Karpas-422 (cell line): ENCODE results near the gene EN1. TPM values are rescaled to one million over a fixed set of nuclear protein-coding genes. Genes with fewer than 3 reads are reported as not detected.

ENCODE experiments used
- DNase-seq: peaks from one replicate; pipeline ENCODE4 v3.0.0-alpha.2; 2015
- H2AFZ ChIP-seq: fragments of 200-600 bp; sonication (generic); 2 replicates; pipeline ENCODE4 v1.6.1; 2014; ENCODE audit warnings: antibody characterized with exemption, low read length, mixed read lengths
- H3K27ac ChIP-seq: fragments of 200-600 bp; sonication (generic); 2 replicates; pipeline ENCODE4 v1.5.1; 2014; ENCODE audit warnings: mild to moderate bottlenecking, low read length, moderate library complexity
- H3K27me3 ChIP-seq: fragments of 200-600 bp; sonication (generic); 2 replicates; pipeline ENCODE4 v1.6.1; 2014; ENCODE audit warnings: low read length, mixed read lengths
- H3K36me3 ChIP-seq: fragments of 200-600 bp; sonication (generic); 2 replicates; pipeline ENCODE4 v1.6.1; 2014; ENCODE audit warnings: low read length, mixed read lengths; ENCODE audit not compliant: insufficient read depth
- H3K4me1 ChIP-seq: fragments of 200-600 bp; sonication (generic); 2 replicates; pipeline ENCODE4 v1.6.1; 2014; ENCODE audit warnings: mild to moderate bottlenecking, low read length, mixed read lengths
- H3K4me2 ChIP-seq: fragments of 200-600 bp; sonication (generic); 2 replicates; pipeline ENCODE4 v1.6.1; 2014; ENCODE audit warnings: low read length, low read depth, mild to moderate bottlenecking; ENCODE audit not compliant: poor library complexity, severe bottlenecking
- H3K4me3 ChIP-seq: fragments of 200-600 bp; sonication (generic); 2 replicates; pipeline ENCODE4 v1.5.1; 2014; ENCODE audit warnings: mild to moderate bottlenecking, antibody characterized with exemption, low read length, mixed read lengths
- H3K79me2 ChIP-seq: fragments of 200-600 bp; sonication (generic); 2 replicates; pipeline ENCODE4 v1.6.1; 2014; ENCODE audit warnings: mild to moderate bottlenecking, low read length, mixed read lengths
- H3K9ac ChIP-seq: fragments of 200-600 bp; sonication (generic); 2 replicates; pipeline ENCODE4 v1.6.0; 2014; ENCODE audit warnings: low read length
- H3K9me2 ChIP-seq: fragments of 200-600 bp; sonication (generic), shearing (Covaris generic); replicated peaks from 2 replicates; pipeline ENCODE4 v1.6.0; 2014; ENCODE audit warnings: mild to moderate bottlenecking, low read length, moderate library complexity; ENCODE audit not compliant: insufficient read depth
- H3K9me3 ChIP-seq: fragments of 300-700, 200-600 bp; sonication (generic); 2 replicates; pipeline ENCODE4 v1.6.1; 2014; ENCODE audit warnings: low read length, mixed read lengths
- H4K20me1 ChIP-seq: fragments of 200-600 bp; sonication (generic); 2 replicates; pipeline ENCODE4 v1.6.1; 2014; ENCODE audit warnings: mild to moderate bottlenecking, antibody characterized with exemption, low read length, low read depth; ENCODE audit not compliant: insufficient read depth
- total RNA-seq: library from RNA; depleted of rRNA; stranded (reverse); fragments of >200 nt; shearing (Covaris generic); gene quantifications from 2 replicates; pipeline ENCODE4 v1.2.3, GENCODE V29; 2014; ENCODE audit warnings: low replicate concordance

EN1 gene
- total RNA-seq, 1 experiment from 2014 or later = not detected

DNA sequence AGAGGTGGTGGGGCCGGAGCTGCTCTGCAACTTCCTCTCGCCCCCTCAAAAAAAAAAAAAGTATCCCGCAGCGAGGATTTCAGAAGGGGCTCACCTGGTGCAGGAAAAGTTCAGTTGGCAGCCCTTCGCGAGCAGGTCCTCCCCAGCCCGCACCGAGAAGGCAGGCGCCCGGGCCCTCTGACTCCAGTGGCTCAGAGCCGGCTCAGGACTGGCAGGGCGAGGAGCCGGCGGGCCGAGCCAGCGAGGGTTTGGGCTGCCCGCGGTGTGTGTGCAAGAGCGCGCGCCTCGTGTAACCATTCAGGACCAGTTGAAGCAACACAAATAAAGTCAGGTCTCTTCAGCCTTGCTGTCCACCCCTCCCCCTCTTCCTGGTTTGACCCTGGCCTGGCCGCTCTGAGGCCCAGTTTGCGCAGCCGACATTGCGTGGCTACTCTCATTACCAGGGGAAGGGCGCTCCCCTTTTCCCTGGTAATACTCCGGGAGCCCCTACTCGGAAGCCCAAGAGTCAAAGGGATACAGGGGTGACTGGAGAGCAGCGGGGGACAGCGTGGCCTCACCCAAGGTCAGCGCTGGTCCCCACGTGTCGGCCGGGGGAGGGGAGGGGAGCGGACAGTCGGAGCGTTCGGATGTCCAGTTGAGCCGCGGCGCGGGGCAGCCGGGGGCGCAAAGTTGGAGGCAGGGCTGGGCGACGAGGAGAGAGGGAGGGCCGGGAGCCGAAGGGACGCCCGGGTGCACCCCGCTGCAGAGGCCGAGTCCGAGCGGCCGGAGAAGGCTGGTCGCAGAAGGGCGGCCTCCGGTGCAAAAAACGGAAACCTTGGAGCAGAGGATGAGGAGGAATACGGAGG is 12.3 kb downstream of the EN1 start:
- no peaks in the 10 kb centered on the region for H3K9me3 ChIP-seq
- H3K36me3 ChIP-seq = no peaks in the 10 kb centered on the region
- no peaks in the 10 kb centered on the region for H3K79me2 ChIP-seq
- no peaks in the 10 kb centered on the region for H3K27me3 ChIP-seq
- H2AFZ ChIP-seq = no peak overlapping the region
- H3K4me1 ChIP-seq = no peaks in the 10 kb centered on the region
- H3K27ac ChIP-seq = no peak overlapping the region
- no peak overlapping the region for H3K4me2 ChIP-seq
- no peak for DNase-seq
- no peak overlapping the region for H3K4me3 ChIP-seq
- no peak overlapping the region for H3K9ac ChIP-seq
- no peaks in the 10 kb centered on the region for H3K9me2 ChIP-seq
- H4K20me1 ChIP-seq = no peaks in the 10 kb centered on the region

DNA sequence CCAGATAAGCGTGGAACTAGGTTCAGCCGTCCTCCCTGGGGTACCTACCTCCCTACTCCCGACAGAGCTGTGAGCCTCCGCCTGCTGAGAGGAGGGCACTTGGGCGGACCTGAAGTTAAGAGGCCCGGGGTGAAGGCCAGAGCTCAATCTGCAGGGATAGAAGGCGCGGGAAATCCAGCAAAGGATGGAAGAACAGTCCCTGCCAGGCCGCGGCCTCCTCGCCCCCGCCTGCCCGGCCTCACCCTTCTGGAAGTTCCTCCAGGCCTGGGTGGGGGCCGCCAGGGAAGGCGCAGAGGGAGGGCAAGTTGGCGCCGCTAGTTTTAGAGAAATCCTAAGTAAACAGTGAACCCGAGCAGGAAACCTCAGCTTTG is 13.0 kb downstream of the EN1 start:
- Histone ChIP-seq H4K20me1 (no peaks in the 10 kb centered on the region), H3K9ac (no peak overlapping the region), H2AFZ (no peak overlapping the region), H3K4me2 (no peak overlapping the region), H3K4me3 (no peak overlapping the region), H3K79me2 (no peaks in the 10 kb centered on the region), H3K27ac (no peak overlapping the region), H3K27me3 (no peaks in the 10 kb centered on the region), H3K9me2 (no peaks in the 10 kb centered on the region), H3K4me1 (no peaks in the 10 kb centered on the region), H3K9me3 (no peaks in the 10 kb centered on the region), H3K36me3 (no peaks in the 10 kb centered on the region)
- DNase-seq = no peak

DNA sequence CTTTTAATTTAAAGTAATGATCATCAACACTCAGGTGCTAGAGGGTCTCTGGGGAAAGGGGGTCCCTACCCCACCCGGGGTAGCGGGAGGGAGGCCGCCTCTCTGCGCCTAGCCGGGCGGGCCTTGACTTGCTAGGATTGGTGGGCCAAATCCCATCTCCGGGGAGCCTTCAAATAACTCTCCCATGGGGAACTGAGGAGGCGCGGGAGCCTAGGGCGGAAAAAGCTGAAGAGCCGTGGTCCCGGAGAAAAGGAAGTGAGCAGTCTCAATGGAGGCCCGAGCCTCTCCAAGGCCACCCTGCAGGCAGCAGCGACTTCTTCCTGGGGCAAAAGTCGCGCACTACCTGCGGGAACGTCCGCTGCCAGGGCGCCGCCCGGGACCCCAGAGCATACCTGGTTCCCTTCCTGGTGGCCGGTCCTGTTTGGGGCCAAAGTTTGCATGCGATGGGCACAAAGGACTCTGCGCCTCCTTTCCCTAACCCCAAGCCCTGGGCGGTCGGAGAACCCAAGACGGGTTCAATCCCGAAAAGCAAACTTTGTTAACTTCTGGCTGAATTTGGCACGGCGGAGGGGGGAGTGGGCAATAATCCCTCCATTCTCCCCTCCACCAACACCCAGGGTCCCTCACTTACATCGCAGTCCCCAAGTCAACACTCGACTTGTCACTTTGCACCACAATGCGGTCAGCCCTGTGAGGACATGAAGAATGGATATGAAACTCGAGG is 13.6 kb downstream of the EN1 start:
- Histone ChIP-seq H3K4me3 (no peak overlapping the region), H4K20me1 (no peaks in the 10 kb centered on the region), H3K4me2 (no peak overlapping the region), H3K9ac (no peak overlapping the region), H3K9me2 (no peaks in the 10 kb centered on the region), H3K9me3 (no peaks in the 10 kb centered on the region), H3K27ac (no peak overlapping the region), H2AFZ (no peak overlapping the region), H3K4me1 (no peaks in the 10 kb centered on the region), H3K79me2 (no peaks in the 10 kb centered on the region), H3K27me3 (no peaks in the 10 kb centered on the region), H3K36me3 (no peaks in the 10 kb centered on the region)
- DNase-seq = no peak

DNA sequence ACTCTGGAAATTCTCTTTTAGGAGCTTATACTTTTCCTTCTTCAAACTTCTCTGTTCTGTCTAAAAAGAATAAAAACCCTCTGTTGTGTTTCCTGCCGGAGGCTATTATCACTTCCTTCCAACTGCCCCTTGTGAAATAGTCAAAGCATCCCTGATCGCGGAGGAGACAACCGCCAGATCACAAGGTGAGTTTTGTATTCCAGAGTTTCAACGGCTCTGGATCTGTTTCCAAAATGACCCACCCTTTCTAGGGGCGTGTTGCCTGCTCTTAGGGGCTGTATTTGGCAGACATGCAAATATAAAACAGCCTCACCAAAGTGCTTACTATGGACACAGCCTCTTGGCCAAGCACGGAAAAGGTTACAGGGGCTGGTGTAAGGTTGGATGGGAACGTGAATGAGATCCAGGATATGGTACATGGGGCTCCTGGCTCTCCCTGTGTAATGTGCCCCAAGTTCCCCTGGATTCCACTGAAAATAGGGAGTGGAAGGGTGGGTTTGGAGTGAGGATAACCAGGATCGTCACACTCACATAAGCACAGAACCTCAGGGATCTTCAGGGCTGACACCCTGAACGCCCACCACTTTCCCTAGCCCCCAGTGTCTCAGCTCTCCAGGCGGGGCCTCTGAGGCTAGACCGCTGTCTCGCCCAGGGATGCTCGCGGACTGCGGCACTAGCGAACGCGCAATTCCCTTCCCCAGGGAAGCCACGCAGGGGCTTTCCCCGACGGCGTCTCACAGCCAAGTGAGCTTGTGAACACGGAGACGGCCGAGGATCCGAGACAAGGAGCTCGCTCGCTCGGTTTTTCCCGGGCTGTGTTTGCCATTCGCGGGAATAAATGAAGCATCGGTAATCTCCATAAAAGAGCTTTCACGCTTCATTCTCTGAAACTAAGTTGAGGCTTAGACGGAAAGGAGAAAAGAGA is 14.4 kb downstream of the EN1 start:
- Histone ChIP-seq H3K9me2 (no peaks in the 10 kb centered on the region), H3K27me3 (no peaks in the 10 kb centered on the region), H3K4me2 (no peak overlapping the region), H3K79me2 (no peaks in the 10 kb centered on the region), H3K9me3 (no peaks in the 10 kb centered on the region), H3K27ac (no peak overlapping the region), H3K4me3 (no peak overlapping the region), H3K4me1 (no peaks in the 10 kb centered on the region), H4K20me1 (no peaks in the 10 kb centered on the region), H3K36me3 (no peaks in the 10 kb centered on the region), H2AFZ (no peak overlapping the region), H3K9ac (no peak overlapping the region)
- no peak for DNase-seq

DNA sequence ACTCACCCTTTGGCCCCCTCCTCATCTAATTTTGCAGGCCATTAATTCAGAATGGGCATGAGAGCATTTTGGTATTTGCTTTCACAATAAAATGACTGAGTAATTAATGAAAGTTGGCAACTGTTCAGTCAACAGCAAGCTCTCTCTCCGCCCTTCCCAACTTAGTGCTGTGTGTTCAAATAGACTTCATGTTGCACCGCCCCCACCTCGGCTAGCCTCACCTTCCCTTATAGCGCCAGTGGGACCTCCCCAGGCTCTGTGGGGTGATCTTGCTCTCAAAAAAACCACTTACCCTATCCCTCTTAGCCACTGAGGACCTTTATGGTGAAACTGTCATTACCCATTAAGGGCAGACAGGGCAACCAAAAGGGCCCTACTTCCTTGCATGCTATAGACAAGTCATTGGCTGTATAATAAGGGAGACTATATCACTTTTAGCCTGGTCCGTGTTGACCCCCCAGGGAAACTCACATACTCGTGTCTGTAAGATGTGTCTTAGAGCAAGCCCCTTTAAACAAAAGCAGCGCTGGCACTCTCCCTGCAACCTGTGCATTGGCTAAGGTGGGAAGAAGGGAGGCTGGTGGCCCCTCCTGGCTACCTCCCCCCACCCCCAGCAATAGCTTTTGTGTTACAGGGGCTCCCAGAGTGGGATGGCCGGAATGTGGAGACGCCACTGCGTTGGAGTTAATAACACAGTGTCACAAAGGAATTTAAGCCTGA is 15.2 kb downstream of the EN1 start:
- Histone ChIP-seq H3K9me2 (no peaks in the 10 kb centered on the region), H4K20me1 (no peaks in the 10 kb centered on the region), H3K79me2 (no peaks in the 10 kb centered on the region), H3K27ac (no peak overlapping the region), H3K4me1 (no peaks in the 10 kb centered on the region), H3K36me3 (no peaks in the 10 kb centered on the region), H2AFZ (no peak overlapping the region), H3K4me2 (no peak overlapping the region), H3K9me3 (no peaks in the 10 kb centered on the region), H3K27me3 (no peaks in the 10 kb centered on the region), H3K9ac (no peak overlapping the region), H3K4me3 (no peak overlapping the region)
- no peak for DNase-seq

DNA sequence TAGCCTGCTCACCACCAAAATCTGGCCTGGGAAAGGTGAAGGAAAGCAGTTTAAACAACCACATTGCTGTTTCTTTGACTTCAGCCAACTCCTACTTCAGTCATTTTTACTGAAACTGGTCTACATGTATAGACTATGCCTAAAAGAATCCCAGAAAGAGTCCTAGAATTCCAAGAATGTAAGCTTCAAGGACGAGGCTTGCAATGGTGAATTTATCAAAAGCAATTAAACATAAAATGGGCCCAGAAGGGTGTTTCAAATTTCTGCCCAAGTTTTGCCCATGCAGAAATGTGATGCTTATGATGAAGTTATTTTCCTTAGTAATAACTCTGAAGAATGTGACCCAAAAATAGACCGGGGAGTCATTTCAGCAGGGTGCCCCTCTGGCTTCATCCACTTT is 16.6 kb downstream of the EN1 start:
- Histone ChIP-seq H3K9ac (no peak overlapping the region), H3K4me1 (no peaks in the 10 kb centered on the region), H3K9me3 (no peaks in the 10 kb centered on the region), H4K20me1 (no peaks in the 10 kb centered on the region), H3K4me3 (no peak overlapping the region), H2AFZ (no peak overlapping the region), H3K27ac (no peak overlapping the region), H3K27me3 (no peaks in the 10 kb centered on the region), H3K36me3 (no peaks in the 10 kb centered on the region), H3K79me2 (no peaks in the 10 kb centered on the region), H3K9me2 (no peaks in the 10 kb centered on the region), H3K4me2 (no peak overlapping the region)
- no peak for DNase-seq

DNA sequence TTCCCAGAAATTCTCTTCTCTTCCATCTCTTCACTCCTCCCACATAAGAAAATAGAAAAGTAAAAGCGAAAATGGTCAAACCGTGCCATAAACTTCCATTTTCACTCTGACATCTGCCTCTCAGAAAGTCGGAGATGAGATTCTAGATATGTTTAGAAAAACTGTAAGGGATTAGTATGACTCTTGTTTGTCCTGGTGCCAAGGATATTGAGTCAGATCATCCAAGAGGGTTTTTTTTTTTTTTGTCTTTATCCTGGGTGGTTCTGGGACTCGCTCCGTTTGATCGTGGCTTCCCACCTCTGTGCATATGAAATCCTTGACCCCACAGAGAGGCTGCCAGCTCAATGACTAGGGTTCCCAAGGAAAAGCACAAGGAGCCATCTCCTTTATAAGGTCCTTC is 17.3 kb downstream of the EN1 start:
- Histone ChIP-seq H2AFZ (no peak overlapping the region), H3K4me3 (no peak overlapping the region), H3K36me3 (no peaks in the 10 kb centered on the region), H3K9me3 (no peaks in the 10 kb centered on the region), H3K79me2 (no peaks in the 10 kb centered on the region), H3K9ac (no peak overlapping the region), H4K20me1 (no peaks in the 10 kb centered on the region), H3K4me2 (no peak overlapping the region), H3K27me3 (no peaks in the 10 kb centered on the region), H3K27ac (no peak overlapping the region), H3K9me2 (no peaks in the 10 kb centered on the region), H3K4me1 (no peaks in the 10 kb centered on the region)
- DNase-seq = no peak
